Endometrial microvascular endothelial cells (primary cell): ENCODE data around the gene DNAJB8. TPM values are rescaled to one million over a fixed set of nuclear protein-coding genes. Genes with fewer than 3 reads are reported as not detected.

Experiments used
- in situ Hi-C: cut with HindIII; loops from 2 replicates; pipeline ENCODE4 v1.10.0; 2017; ENCODE audit warnings: low sequenced_read_pairs, low pct_unique_long_range_greater_than_20kb; ENCODE audit errors: inconsistent ontology term
- total RNA-seq: library from RNA; depleted of rRNA; stranded (reverse); fragments of >200 nt; gene quantifications from one replicate; pipeline ENCODE4 v1.2.3, GENCODE V29; 2015; ENCODE audit errors: inconsistent ontology term

DNAJB8 gene
- total RNA-seq, 1 donor from 2014 or later: not detected

- in situ Hi-C loops: loop anchor here (10.0 kb wide), 1 partner anchor 71 kb away; no protein-coding TSS in a partner anchor
These were observed 29.4 kb upstream of the DNAJB8 start for GRCh38 chr3:128496019-128496601.

GRCh38 chr3:128495435-128495970 lies 28.8 kb upstream of the DNAJB8 start:
- in situ Hi-C loops: loop anchor here (10.0 kb wide), 1 partner anchor 71 kb away; no protein-coding TSS in a partner anchor

GRCh38 chr3:128494367-128494650 lies 27.6 kb upstream of the DNAJB8 start:
- in situ Hi-C loops: loop anchor here (10.0 kb wide), 1 partner anchor 70 kb away; no protein-coding TSS in a partner anchor

- in situ Hi-C loops: loop anchor here (10.0 kb wide), 1 partner anchor 69 kb away; no protein-coding TSS in a partner anchor
These were observed 27.1 kb upstream of the DNAJB8 start for GRCh38 chr3:128493570-128494366.

- in situ Hi-C loops: loop anchor here (10.0 kb wide), 1 partner anchor 68 kb away; no protein-coding TSS in a partner anchor
These were observed 26.2 kb upstream of the DNAJB8 start, which contains the start of gene GATA2 for GRCh38 chr3:128492671-128493569. GATA2 (minus strand) TSS chr3:128493201; CDS start chr3:128487031, 6,170 bp downstream.

GRCh38 chr3:128491941-128492670 lies 25.4 kb upstream of the DNAJB8 start:
- in situ Hi-C loops: loop anchor here (10.0 kb wide), 1 partner anchor 67 kb away; no protein-coding TSS in a partner anchor

- in situ Hi-C loops: loop anchor here (10.0 kb wide), 1 partner anchor 67 kb away; no protein-coding TSS in a partner anchor
These were observed 24.9 kb upstream of the DNAJB8 start for GRCh38 chr3:128491691-128491940.

- in situ Hi-C loops: loop anchor here (10.0 kb wide), 1 partner anchor 66 kb away; no protein-coding TSS in a partner anchor
These were observed 24.4 kb upstream of the DNAJB8 start for GRCh38 chr3:128490915-128491690.

- in situ Hi-C loops: loop anchor here (10.0 kb wide), 1 partner anchor 66 kb away; no protein-coding TSS in a partner anchor
These were observed 23.9 kb upstream of the DNAJB8 start for GRCh38 chr3:128490650-128490914.

- in situ Hi-C loops: loop anchor here (10.0 kb wide), 1 partner anchor 65 kb away; no protein-coding TSS in a partner anchor
These were observed 23.4 kb upstream of the DNAJB8 start for GRCh38 chr3:128489927-128490649.

GRCh38 chr3:128489674-128489926 lies 22.9 kb upstream of the DNAJB8 start:
- in situ Hi-C loops: no loop called here

- in situ Hi-C loops: no loop called here
These were observed 22.4 kb upstream of the DNAJB8 start for GRCh38 chr3:128488991-128489673.

- in situ Hi-C loops: no loop called here
These were observed 21.9 kb upstream of the DNAJB8 start for GRCh38 chr3:128488636-128488990.

- in situ Hi-C loops: no loop called here
These were observed 21.3 kb upstream of the DNAJB8 start for GRCh38 chr3:128487813-128488635.

GRCh38 chr3:128487538-128487812 lies 20.8 kb upstream of the DNAJB8 start:
- in situ Hi-C loops: no loop called here

GRCh38 chr3:128486681-128487537 lies 20.2 kb upstream of the DNAJB8 start:
- in situ Hi-C loops: no loop called here
